Spleen (tissue), 11 donors: ENCODE data around the gene PCARE. TPM values are rescaled to one million over a fixed set of nuclear protein-coding genes. Genes with fewer than 3 reads are reported as not detected.
A peak's percentile ranks its signal among the peaks of the same experiment; 100 is the strongest.

ENCODE experiments used
- DNase-seq: peaks from one replicate; pipeline ENCODE4 v3.0.0-alpha.2; 2020
- H3K27ac ChIP-seq, 8 donors: fragments of 200-600 bp; sonication (generic) in 7 of 8; 1 replicate in 4 of 8; 2 replicates in 4 of 8; pipeline versions ENCODE4 v1.5.0 to v1.8.0; 2016 to 2021; ENCODE audit warnings: inconsistent platforms in 4 of 8, mild to moderate bottlenecking in 4 of 8, moderate library complexity in 1 of 8
- H3K27me3 ChIP-seq, 7 donors: fragments of 200-600 bp; sonication (generic) in 6 of 7; replicated peaks in 1 of 7; 1 replicate in 4 of 7; 2 replicates in 3 of 7; pipeline versions ENCODE4 v1.5.0 to v1.8.0; 2016 to 2021; ENCODE audit warnings: inconsistent platforms in 3 of 7, mild to moderate bottlenecking in 1 of 7
- H3K36me3 ChIP-seq, 6 donors: fragments of 200-600 bp; sonication (generic) in 5 of 6; 1 replicate in 4 of 6; 2 replicates in 2 of 6; pipeline versions ENCODE4 v1.5.0 to v1.8.0; 2016 to 2021; ENCODE audit warnings: inconsistent platforms in 2 of 6
- H3K4me1 ChIP-seq, 6 donors: fragments of 200-600 bp; sonication (generic) in 5 of 6; 1 replicate in 3 of 6; 2 replicates in 3 of 6; pipeline versions ENCODE4 v1.5.0 to v1.8.0; 2016 to 2021; ENCODE audit warnings: inconsistent platforms in 3 of 6
- H3K4me3 ChIP-seq, 8 donors: fragments of 200-600 bp; sonication (generic) in 7 of 8; 1 replicate in 4 of 8; 2 replicates in 4 of 8; pipeline versions ENCODE4 v1.5.0 to v1.8.0; 2016 to 2021; ENCODE audit warnings: inconsistent platforms in 4 of 8, mild to moderate bottlenecking in 4 of 8, moderate library complexity in 2 of 8
- H3K9me3 ChIP-seq, 8 donors: fragments of 200-600 bp; sonication (generic) in 7 of 8; 1 replicate in 4 of 8; 2 replicates in 4 of 8; pipeline versions ENCODE4 v1.5.0 to v1.8.0; 2016 to 2021; ENCODE audit warnings: inconsistent platforms in 4 of 8
- POLR2A ChIP-seq, 3 donors: fragments of 450-650 bp; IDR thresholded peaks; one replicate each; pipeline ENCODE4 v1.5.1; 2017; ENCODE audit warnings: antibody characterized with exemption in 3 of 3, mild to moderate bottlenecking in 1 of 3
- POLR2AphosphoS5 ChIP-seq, 3 donors: sonication (generic); formaldehyde crosslinking; IDR thresholded peaks; one replicate each; pipeline ENCODE4 v1.5.1; 2017; ENCODE audit warnings: antibody characterized with exemption in 3 of 3
- WGBS, 5 donors: extraction: QIAGEN DNeasy Blood & Tissue Kit in 3 of 5; methylation state at CpG; one replicate each; pipeline versions ENCODE4 v1.1.5 to v1.1.7; 2013 to 2018; 5-methylcytosine and 5-hydroxymethylcytosine counted together
- intact Hi-C: fragments of 100-400 bp; cut with DNase I; formaldehyde crosslinking; loops from one replicate; pipeline ENCODE4 v1.15.0; 2023; ENCODE audit warnings: low total_unique reads
- polyA plus RNA-seq, 3 donors: library from polyadenylated mRNA; stranded (reverse); fragments of 200-250 nt; gene quantifications; one replicate each; pipeline ENCODE4 v1.2.1, GENCODE V29; 2013
- total RNA-seq, 7 donors: library from RNA; depleted of rRNA in 3 of 7; stranded (reverse); fragments of >200 nt in 3 of 7; fragmentation: NEBNext Ultra II Directional in 4 of 7; extraction: Animal tissue kit (Norgen Biotek cat#: 25700) in 4 of 7; gene quantifications; one replicate each; pipeline versions ENCODE4 v1.1.0 to v1.2.1, GENCODE V29; 2016 to 2021
- TF ChIP-seq, protein P1 (sequence below), 11 experiments: fragments of 200-600 bp in 7 of 11; fragments of 450-650 bp in 4 of 11; sonication (generic) in 4 of 11; IDR thresholded peaks in 8 of 11; conservative IDR thresholded peaks in 3 of 11; 1 replicate in 7 of 11; 2 replicates in 4 of 11; pipeline versions ENCODE4 v1.4.0 to v1.8.0; 2016 to 2021; ENCODE audit warnings: antibody characterized with exemption in 11 of 11, inconsistent platforms in 4 of 11, mild to moderate bottlenecking in 1 of 11
- donor health status: healthy with polysubstance abuse.
- donor health status: DM: no; HTN: no; CAD: no; lungs with moderate emphysema.
- donor health status: DM: no; HTN: no; CAD: no.
- donor health status: Bipolar disorder and iron deficiency.
- donor health status: healthy.
- donor health status: DM: no; HTN: no; CAD: no.
- donor health status: DM: yes; HTN: yes; CAD: no.

The PCARE gene
- total and polyA plus RNA-seq, 10 donors: not detected

DNA sequence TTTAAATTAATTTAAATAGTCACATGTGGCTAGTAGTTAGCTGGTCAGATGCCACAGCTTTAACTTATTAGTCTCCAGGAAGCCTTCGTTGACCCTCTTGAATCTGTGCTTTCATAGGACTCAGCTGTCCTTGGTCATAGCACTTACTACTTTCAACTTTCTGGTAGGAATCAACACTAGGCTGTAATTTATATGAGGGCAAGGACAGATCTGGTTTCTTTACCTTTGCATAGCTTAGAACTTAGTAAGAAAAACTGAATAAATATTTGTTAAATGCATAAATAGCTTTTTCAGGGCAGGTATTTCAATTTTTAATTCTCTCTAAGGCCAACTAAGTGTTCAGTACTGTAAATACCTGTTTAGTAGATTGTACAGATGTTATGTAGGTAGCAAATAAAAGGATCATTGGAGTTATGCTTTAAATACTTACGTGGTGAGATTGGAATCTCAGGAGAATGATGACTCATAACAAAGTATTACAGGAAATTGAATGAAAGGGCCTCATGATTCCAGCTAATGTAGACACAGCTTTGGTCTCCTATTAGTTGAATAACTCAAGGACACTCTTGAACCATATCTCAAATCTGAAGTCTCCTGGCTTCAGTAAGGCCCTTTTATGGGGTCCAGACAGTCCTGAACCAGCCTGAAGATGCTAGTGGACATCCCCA is 43.4 kb upstream of the PCARE start:
- 60 to 83% (median 79%) methylated on average over 2 of the region's 2 CpGs for WGBS, 5 donors

DNA sequence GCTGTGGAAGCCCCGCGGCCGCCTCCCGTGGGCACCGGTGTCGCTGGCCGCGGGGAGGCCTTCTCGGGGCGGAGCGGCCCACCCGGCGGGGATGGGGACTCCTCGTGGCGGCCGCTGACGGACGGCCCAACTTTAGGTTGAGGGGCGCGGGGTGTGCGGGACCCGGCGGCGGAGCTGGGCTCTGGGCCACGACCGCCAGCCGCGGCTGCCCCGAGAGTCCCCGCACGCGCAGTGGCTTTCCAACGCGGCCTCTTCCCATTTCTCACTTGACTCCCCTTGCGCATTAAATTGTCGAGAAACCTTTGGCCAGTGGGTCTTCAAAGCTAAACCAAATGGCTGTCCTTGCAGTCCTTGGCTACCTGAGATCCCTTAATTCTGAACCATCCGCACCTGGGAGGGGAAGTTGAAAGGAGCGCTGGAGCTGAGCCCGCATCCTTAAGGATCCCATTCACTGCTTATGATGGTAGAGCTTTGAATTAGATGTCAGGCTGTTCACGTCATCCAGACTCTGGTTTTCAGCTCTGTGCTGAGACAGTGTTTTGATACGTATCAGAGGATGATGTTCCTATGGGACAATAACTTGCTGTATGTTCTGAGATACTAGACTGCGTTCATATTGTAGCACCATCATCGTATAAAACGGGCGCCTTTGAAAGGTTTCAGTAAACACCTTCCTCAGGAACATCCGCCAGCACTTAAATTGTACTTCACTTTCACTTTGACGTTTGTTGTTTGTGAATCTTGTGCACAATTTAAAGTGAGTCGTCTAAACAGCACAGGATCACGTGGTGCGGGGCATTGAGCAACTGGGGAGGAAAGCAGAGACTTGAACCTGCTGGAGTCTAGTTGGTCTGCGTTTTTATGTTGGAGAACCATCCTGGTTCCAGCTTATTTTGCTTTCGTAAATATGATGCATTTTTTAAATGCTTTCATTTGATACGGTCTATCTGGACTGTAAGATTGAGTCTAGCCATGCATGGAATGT is 41.8 kb upstream of the PCARE start:
- Histone ChIP-seq H3K27me3 (peaks cover 0 to 22% (median 0%) of the 10 kb centered on the region in 7 donors), H3K9me3 (no peaks in the 10 kb centered on the region), H3K4me3 (peak overlapping the region; percentile 42 to 89 (median 61)), H3K36me3 (no peaks in the 10 kb centered on the region), H3K27ac (peak overlapping the region; percentile 63 to 95 (median 86)), H3K4me1 (peaks cover 0 to 64% (median 27%) of the 10 kb centered on the region in 6 donors)
- intact Hi-C loops: no loop called here
- WGBS, 5 donors: 3 to 7% (median 7%) methylated on average over 23 to 53 of the region's 53 CpGs
- TF ChIP-seq POLR2AphosphoS5 (IDR thresholded peaks at IDR 0.05): peak in 1 of 3 donors; percentile 69
- TF ChIP-seq, protein P1, sequence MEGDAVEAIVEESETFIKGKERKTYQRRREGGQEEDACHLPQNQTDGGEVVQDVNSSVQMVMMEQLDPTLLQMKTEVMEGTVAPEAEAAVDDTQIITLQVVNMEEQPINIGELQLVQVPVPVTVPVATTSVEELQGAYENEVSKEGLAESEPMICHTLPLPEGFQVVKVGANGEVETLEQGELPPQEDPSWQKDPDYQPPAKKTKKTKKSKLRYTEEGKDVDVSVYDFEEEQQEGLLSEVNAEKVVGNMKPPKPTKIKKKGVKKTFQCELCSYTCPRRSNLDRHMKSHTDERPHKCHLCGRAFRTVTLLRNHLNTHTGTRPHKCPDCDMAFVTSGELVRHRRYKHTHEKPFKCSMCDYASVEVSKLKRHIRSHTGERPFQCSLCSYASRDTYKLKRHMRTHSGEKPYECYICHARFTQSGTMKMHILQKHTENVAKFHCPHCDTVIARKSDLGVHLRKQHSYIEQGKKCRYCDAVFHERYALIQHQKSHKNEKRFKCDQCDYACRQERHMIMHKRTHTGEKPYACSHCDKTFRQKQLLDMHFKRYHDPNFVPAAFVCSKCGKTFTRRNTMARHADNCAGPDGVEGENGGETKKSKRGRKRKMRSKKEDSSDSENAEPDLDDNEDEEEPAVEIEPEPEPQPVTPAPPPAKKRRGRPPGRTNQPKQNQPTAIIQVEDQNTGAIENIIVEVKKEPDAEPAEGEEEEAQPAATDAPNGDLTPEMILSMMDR (IDR thresholded peaks at IDR 0.05 in 8 of 11, conservative IDR thresholded peaks at IDR 0.05 in 3 of 11): no peak
- DNase-seq: peak; percentile 89

More for the DNA sequence above, 43.4 kb upstream of the PCARE start:
- Histone ChIP-seq H3K4me3 (no peak overlapping the region), H3K27ac (no peak overlapping the region), H3K36me3 (peaks cover 0 to 12% (median 0%) of the 10 kb centered on the region in 6 donors), H3K4me1 (peaks cover 0 to 64% (median 27%) of the 10 kb centered on the region in 6 donors), H3K9me3 (no peaks in the 10 kb centered on the region), H3K27me3 (peaks cover 0 to 22% (median 0%) of the 10 kb centered on the region in 7 donors)
- DNase-seq: no peak
- intact Hi-C loops: no loop called here
- TF ChIP-seq, protein P1 (IDR thresholded peaks at IDR 0.05 in 8 of 11, conservative IDR thresholded peaks at IDR 0.05 in 3 of 11): no peak
- no peak for TF ChIP-seq POLR2A (IDR thresholded peaks at IDR 0.05)
- no peak for TF ChIP-seq POLR2AphosphoS5 (IDR thresholded peaks at IDR 0.05)

DNA sequence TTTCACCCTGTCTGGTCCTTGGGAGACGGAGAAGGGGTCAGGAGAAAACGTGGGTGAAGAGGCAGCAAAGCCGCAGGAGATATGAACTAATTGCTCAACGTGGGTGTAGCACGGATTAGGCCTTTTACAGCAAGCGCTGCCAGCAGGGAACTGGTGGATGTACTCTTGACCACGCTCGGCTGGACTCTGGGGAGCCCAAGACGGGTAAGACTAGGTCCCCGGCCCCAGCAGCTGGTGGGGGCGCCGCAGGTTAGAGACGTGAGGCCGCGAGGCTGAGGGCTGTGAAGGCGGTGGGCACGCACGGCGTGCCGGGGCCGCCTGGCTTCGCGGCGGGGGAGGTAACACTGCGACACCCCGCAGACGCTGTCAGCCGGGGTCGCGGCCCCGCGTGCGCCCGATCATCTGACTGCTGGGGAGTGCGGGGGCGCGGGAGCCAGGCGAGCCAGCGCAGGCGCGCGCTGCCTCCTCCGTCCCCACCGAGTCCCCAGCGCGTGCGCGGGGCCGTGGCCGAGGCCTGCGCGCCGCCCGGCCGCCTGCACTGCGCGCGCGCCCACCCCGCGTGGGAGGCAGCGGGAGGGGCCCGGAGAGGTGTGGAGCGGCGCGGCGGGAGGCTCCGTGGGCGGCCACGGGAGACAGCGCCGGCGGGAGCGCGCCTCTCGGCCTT is 40.8 kb upstream of the PCARE start, which contains the start of gene CLIP4:
CLIP4 (plus strand) TSS at position 470 of the 664 bp plus-strand sequence. CDS start 5,974 bp downstream, outside the sequence.
- peak; percentile 89 for DNase-seq
- TF ChIP-seq POLR2A (IDR thresholded peaks at IDR 0.05) (no peak), POLR2AphosphoS5 (IDR thresholded peaks at IDR 0.05) (peak; percentile 39 to 75 (median 67))
- TF ChIP-seq, protein P1 (IDR thresholded peaks at IDR 0.05 in 8 of 11, conservative IDR thresholded peaks at IDR 0.05 in 3 of 11): no peak
- intact Hi-C loops: no loop called here
- Histone ChIP-seq H3K9me3 (no peaks in the 10 kb centered on the region), H3K36me3 (no peaks in the 10 kb centered on the region), H3K4me3 (peak within 1 kb of the TSS; percentile 42 to 89 (median 61)), H3K4me1 (peaks cover 0 to 62% (median 27%) of the 10 kb centered on the region in 6 donors), H3K27me3 (peaks cover 0 to 22% (median 0%) of the 10 kb centered on the region in 7 donors), H3K27ac (peak within 1 kb of the TSS; percentile 68 to 95 (median 86))
- 2 to 6% (median 3%) methylated on average over 31 to 76 of the region's 76 CpGs for WGBS, 5 donors
